Right atrium auricular region (tissue), 2 donors: ENCODE measurements around the gene NCEH1. TPM values are rescaled to one million over a fixed set of nuclear protein-coding genes. Genes with fewer than 3 reads are reported as not detected.

Experiments
- DNase-seq: peaks from one replicate; pipeline ENCODE4 v3.0.0-alpha.2; 2019; ENCODE audit warnings: low spot score
- H3K27ac ChIP-seq, 2 donors: fragments of 200-600 bp; sonication (generic); 1 replicate in 1 of 2; 2 replicates in 1 of 2; pipeline ENCODE4 v1.5.1; 2016 to 2019
- H3K27me3 ChIP-seq, 2 donors: fragments of 200-600 bp; sonication (generic); one replicate each; pipeline versions ENCODE4 v1.5.1 to v1.6.0; 2017 to 2019
- H3K36me3 ChIP-seq: fragments of 200-600 bp; sonication (generic); one replicate; pipeline ENCODE4 v1.5.1; 2016
- H3K4me1 ChIP-seq, 2 donors: fragments of 200-600 bp; sonication (generic); one replicate each; pipeline versions ENCODE4 v1.5.1 to v1.6.0; 2017 to 2019
- H3K4me3 ChIP-seq, 2 donors: fragments of 200-600 bp; sonication (generic); 1 replicate in 1 of 2; 2 replicates in 1 of 2; pipeline ENCODE4 v1.5.1; 2017 to 2019; ENCODE audit warnings: mild to moderate bottlenecking in 1 of 2, moderate library complexity in 1 of 2
- H3K9me3 ChIP-seq, 2 donors: fragments of 200-600 bp; sonication (generic); one replicate each; pipeline ENCODE4 v1.5.1; 2019
- CTCF ChIP-seq, 2 donors: fragments of 200-600 bp; sonication (generic); IDR thresholded peaks; one replicate each; pipeline ENCODE4 v1.5.1; 2019; ENCODE audit warnings: antibody characterized with exemption in 2 of 2
- total RNA-seq, 2 donors: library from RNA; depleted of rRNA; stranded (reverse); fragments of >200 nt; gene quantifications; one replicate each; pipeline ENCODE4 v1.1.0, GENCODE V29; 2016

The NCEH1 gene
- total RNA-seq, 2 donors from 2014 or later = 14.3 to 21.1 TPM

DNA sequence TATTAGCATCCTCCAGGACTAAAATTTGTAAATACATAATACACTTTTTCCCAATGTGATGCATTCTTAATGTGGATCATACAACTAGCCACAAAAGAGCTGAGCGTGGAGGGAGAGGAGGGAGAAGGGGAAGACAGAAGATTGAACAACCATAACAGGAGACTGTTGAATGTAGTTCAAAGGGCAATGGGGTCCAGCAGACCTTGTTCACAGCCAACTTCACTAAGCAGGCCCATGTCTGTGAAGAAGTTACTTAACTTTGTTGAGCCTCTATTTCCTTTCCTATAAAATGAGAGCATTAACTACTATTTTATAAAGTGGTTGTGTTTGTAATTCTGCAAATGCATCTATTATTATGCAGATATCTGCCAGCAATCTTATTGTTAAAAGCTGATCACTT lies 13.3 kb downstream of the NCEH1 start:
- H3K36me3 ChIP-seq = no peaks in the 10 kb centered on the region
- H3K27ac ChIP-seq = no peak overlapping the region
- TF ChIP-seq CTCF (IDR thresholded peaks at IDR 0.05) = no peak
- H3K27me3 ChIP-seq = no peaks in the 10 kb centered on the region
- no peak for DNase-seq
- H3K9me3 ChIP-seq = no peaks in the 10 kb centered on the region
- no peak overlapping the region for H3K4me3 ChIP-seq
- peaks cover 0 to 33% of the 10 kb centered on the region in 2 donors for H3K4me1 ChIP-seq

- TF ChIP-seq CTCF (IDR thresholded peaks at IDR 0.05) = no peak
- Histone ChIP-seq H3K36me3 (no peaks in the 10 kb centered on the region), H3K4me1 (peaks cover 0 to 32% of the 10 kb centered on the region in 2 donors), H3K4me3 (no peak overlapping the region), H3K27ac (no peak overlapping the region), H3K9me3 (no peaks in the 10 kb centered on the region), H3K27me3 (no peaks in the 10 kb centered on the region)
- DNase-seq = no peak
These were observed 14.5 kb downstream of the NCEH1 start for GRCh38 chr3:172696357-172696756.

GRCh38 chr3:172694573-172695246 lies 16.2 kb downstream of the NCEH1 start:
- no peak overlapping the region for H3K27ac ChIP-seq
- no peak overlapping the region for H3K4me3 ChIP-seq
- H3K36me3 ChIP-seq = no peaks in the 10 kb centered on the region
- peaks cover 0 to 29% of the 10 kb centered on the region in 2 donors for H3K4me1 ChIP-seq
- no peak for TF ChIP-seq CTCF (IDR thresholded peaks at IDR 0.05)
- no peaks in the 10 kb centered on the region for H3K27me3 ChIP-seq
- no peak for DNase-seq
- no peaks in the 10 kb centered on the region for H3K9me3 ChIP-seq

- H3K27ac ChIP-seq = no peak overlapping the region
- DNase-seq = no peak
These were observed 18.0 kb downstream of the NCEH1 start for GRCh38 chr3:172692751-172693338.

DNA sequence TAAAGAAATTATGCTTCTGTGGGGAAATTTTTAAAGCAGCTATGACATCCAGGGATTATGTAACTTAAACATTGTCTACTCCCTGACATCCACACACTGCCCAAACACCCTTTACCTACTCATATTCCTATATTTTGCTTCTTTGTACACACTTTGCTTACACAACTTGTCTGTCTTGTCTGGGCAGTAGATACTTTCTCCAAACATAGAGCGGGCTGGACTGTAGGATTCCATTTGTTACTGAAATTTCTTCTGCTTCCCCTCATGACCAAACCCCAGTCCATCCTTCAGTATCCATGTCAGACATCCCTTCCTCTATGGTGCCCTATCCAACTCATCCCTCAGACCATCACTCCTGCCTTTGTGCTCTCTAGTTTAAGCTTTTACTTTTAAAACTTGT lies 19.9 kb downstream of the NCEH1 start:
- Histone ChIP-seq H3K9me3 (no peaks in the 10 kb centered on the region), H3K27ac (no peak overlapping the region), H3K4me3 (no peak overlapping the region), H3K27me3 (no peaks in the 10 kb centered on the region), H3K36me3 (no peaks in the 10 kb centered on the region), H3K4me1 (peaks cover 0 to 16% of the 10 kb centered on the region in 2 donors)
- DNase-seq = no peak
- TF ChIP-seq CTCF (IDR thresholded peaks at IDR 0.05) = no peak

More at GRCh38 chr3:172692751-172693338, 18.0 kb downstream of the NCEH1 start:
- no peaks in the 10 kb centered on the region for H3K27me3 ChIP-seq
- peaks cover 0 to 20% of the 10 kb centered on the region in 2 donors for H3K4me1 ChIP-seq
- H3K36me3 ChIP-seq = no peaks in the 10 kb centered on the region
- H3K9me3 ChIP-seq = no peaks in the 10 kb centered on the region
- H3K4me3 ChIP-seq = no peak overlapping the region
- no peak for TF ChIP-seq CTCF (IDR thresholded peaks at IDR 0.05)
